HL-60 (cell line): Measurements from ENCODE around the gene PRIMA1.

ENCODE experiments used
- DNase-seq, 2 experiments: peaks; one replicate each; pipeline ENCODE4 v3.0.0-alpha.2; 2010 to 2020; ENCODE audit warnings: low read depth in 1 of 2, low spot score in 1 of 2
- H3K27ac ChIP-seq: fragments of 250-450 bp; sonication (Bioruptor Pico); replicated peaks from 2 replicates; pipeline ENCODE4 v1.5.1; 2020; ENCODE audit warnings: mild to moderate bottlenecking, moderate library complexity
- H3K27me3 ChIP-seq: fragments of 250-450 bp; sonication (Bioruptor Pico); 2 replicates; pipeline ENCODE4 v1.5.1; 2021; ENCODE audit warnings: mild to moderate bottlenecking, moderate library complexity; ENCODE audit not compliant: insufficient read depth, poor library complexity, severe bottlenecking
- H3K4me3 ChIP-seq: replicated peaks from 2 replicates; pipeline ENCODE4 v1.5.1; 2011; ENCODE audit warnings: mild to moderate bottlenecking, control low read depth, low read length; ENCODE audit not compliant: insufficient read depth
- CTCF ChIP-seq: IDR thresholded peaks from one replicate; pipeline ENCODE4 v1.5.1; 2011; ENCODE audit warnings: low read length, control low read depth, inconsistent platforms; ENCODE audit not compliant: insufficient read depth
- GABPA ChIP-seq: IDR thresholded peaks from 2 replicates; pipeline ENCODE4 v1.6.1; 2012; ENCODE audit warnings: low read depth
- POLR2AphosphoS5 ChIP-seq: IDR thresholded peaks from 2 replicates; pipeline ENCODE4 v1.6.1; 2012; ENCODE audit warnings: low read depth
- REST ChIP-seq: IDR thresholded peaks from 2 replicates; pipeline ENCODE4 v1.6.1; 2012; ENCODE audit warnings: low read depth; ENCODE audit not compliant: insufficient replicate concordance
- SPI1 ChIP-seq: IDR thresholded peaks from 2 replicates; pipeline ENCODE4 v1.6.1; 2012; ENCODE audit warnings: low read depth, mild to moderate bottlenecking, borderline replicate concordance

The PRIMA1 gene

GRCh38 chr14:93749076-93749420 lies 39.2 kb downstream of the PRIMA1 start:
- no peak overlapping the region for H3K4me3 ChIP-seq
- H3K27ac ChIP-seq, result no peak overlapping the region
- no peaks in the 10 kb centered on the region for H3K27me3 ChIP-seq
- DNase-seq, result no peak
- TF ChIP-seq POLR2AphosphoS5, result no peak
- TF ChIP-seq REST, result no peak
- no peak for TF ChIP-seq SPI1
- no peak for TF ChIP-seq GABPA
- no peak for TF ChIP-seq CTCF

DNA sequence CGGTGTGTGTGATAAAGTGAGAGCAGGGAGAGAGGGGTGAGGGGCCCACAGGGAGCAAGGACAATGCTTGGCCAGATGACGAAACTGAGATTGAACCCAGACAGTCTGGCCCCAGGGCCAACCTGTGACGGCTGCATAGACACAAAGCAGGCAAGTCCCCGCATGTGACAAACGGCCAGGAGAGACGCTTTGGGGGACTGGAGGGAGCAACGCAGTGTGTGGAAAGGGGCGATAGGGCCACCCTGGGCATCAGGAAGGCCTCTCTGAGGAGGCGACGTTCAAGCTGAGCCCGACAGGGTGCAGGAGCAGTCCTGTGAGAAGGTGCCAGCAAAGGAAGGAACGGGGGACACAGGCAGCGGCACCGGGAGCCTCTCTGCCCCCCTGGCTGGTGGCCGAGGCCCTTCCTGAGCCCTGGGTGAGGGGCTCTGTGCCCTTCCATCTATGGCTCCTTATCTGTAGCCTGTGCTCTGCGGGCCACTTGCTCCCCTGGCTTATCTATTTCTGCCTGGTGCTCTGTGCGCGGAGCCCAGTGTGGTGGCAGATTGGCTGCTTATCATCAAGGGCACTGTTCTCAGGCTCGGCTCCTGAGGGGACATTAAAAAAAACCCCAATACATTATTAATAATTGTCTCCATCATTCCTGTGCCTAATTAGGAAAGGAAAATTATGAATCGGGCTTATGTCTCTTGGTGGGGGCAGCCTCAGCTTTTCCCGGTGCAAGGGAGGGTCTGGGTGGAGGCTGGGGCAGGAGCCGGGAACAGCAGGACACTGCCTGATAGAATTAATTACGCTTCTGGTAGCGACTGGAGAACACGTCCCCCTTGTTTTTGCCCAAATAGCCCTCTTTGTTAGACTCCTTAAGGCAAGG lies 39.8 kb downstream of the PRIMA1 start:
- H3K27me3 ChIP-seq, result no peaks in the 10 kb centered on the region
- H3K4me3 ChIP-seq, result no peak overlapping the region
- no peak overlapping the region for H3K27ac ChIP-seq
- DNase-seq, result no peak
- TF ChIP-seq GABPA (no peak), REST (no peak), CTCF (no peak), SPI1 (no peak), POLR2AphosphoS5 (no peak)

DNA sequence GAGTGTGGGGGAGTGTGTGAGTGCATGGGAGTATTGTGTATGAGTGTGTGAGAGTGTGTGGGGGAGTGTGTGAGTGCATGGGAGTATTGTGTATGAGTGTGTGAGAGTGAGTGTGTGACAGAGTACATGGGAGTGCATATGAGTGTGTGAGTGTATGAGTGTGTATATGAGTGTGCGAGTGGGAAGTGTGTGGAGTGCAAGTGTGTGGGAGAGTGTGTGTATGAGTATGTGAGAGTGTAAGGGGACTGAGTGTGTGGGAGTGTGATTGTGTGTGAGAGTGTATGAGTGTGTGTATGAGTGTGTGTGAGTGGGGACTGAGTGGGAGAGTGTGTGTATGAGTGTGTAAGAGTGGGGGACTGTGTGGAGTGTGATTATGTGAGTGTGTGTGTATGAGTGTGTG lies 40.7 kb downstream of the PRIMA1 start:
- DNase-seq, result no peak
- Histone ChIP-seq H3K27me3 (no peaks in the 10 kb centered on the region), H3K4me3 (no peak overlapping the region), H3K27ac (no peak overlapping the region)
- TF ChIP-seq GABPA (no peak), POLR2AphosphoS5 (no peak), CTCF (no peak), SPI1 (no peak), REST (no peak)
